ENCODE data around the gene FUT9. TPM values are rescaled to one million over a fixed set of nuclear protein-coding genes. Genes with fewer than 3 reads are reported as not detected.

FUT9 gene
- total and polyA plus RNA-seq, 2 of the 13 experiments (the other 11 are each of a cell fraction or from before 2014, with no cell fraction given) = 0.01 TPM; not detected in 1

DNA sequence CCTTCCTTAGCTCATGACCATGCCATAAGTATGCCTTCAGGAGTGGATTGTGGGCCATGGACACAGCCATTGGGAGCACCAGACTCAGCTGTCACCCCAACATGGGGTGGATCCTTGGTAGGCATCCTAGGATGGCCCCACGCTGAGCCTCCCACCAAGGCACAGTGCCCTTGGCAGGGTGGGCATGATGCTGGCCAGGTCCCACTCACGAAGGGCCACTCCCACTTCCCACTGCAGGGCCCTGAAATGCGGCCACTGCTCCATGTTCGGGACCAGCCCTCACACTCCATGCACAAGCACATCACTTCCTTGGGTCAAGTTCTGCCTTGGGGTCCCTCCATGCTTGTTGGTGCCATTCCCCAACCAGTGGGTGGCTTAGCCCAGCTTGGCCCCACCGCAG lies 12.9 kb upstream of the FUT9 start (continued):
- TF ChIP-seq ZNF3 (CRISPR knock-in tag; IDR thresholded peaks at IDR 0.05) = no peak
- TF ChIP-seq, protein P1, sequence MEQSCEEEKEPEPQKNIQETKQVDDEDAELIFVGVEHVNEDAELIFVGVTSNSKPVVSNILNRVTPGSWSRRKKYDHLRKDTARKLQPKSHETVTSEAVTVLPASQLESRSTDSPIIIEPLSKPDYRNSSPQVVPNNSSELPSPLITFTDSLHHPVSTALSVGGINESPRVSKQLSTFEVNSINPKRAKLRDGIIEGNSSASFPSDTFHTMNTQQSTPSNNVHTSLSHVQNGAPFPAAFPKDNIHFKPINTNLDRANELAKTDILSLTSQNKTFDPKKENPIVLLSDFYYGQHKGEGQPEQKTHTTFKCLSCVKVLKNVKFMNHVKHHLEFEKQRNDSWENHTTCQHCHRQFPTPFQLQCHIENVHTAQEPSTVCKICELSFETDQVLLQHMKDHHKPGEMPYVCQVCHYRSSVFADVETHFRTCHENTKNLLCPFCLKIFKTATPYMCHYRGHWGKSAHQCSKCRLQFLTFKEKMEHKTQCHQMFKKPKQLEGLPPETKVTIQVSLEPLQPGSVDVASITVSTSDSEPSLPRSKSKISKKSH (CRISPR knock-in tag; IDR thresholded peaks at IDR 0.05; ENCODE audit: borderline replicate concordance) = no peak
- no peak for TF ChIP-seq ZNF569 (CRISPR knock-in tag; IDR thresholded peaks at IDR 0.05; ENCODE audit: borderline replicate concordance)
- no peak for TF ChIP-seq ZBTB3 (CRISPR knock-in tag; IDR thresholded peaks at IDR 0.05; ENCODE audit: borderline replicate concordance, low read depth)
- TF ChIP-seq, protein P2, sequence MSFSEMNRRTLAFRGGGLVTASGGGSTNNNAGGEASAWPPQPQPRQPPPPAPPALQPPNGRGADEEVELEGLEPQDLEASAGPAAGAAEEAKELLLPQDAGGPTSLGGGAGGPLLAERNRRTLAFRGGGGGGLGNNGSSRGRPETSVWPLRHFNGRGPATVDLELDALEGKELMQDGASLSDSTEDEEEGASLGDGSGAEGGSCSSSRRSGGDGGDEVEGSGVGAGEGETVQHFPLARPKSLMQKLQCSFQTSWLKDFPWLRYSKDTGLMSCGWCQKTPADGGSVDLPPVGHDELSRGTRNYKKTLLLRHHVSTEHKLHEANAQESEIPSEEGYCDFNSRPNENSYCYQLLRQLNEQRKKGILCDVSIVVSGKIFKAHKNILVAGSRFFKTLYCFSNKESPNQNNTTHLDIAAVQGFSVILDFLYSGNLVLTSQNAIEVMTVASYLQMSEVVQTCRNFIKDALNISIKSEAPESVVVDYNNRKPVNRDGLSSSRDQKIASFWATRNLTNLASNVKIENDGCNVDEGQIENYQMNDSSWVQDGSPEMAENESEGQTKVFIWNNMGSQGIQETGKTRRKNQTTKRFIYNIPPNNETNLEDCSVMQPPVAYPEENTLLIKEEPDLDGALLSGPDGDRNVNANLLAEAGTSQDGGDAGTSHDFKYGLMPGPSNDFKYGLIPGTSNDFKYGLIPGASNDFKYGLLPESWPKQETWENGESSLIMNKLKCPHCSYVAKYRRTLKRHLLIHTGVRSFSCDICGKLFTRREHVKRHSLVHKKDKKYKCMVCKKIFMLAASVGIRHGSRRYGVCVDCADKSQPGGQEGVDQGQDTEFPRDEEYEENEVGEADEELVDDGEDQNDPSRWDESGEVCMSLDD (CRISPR knock-in tag; IDR thresholded peaks at IDR 0.05; ENCODE audit: borderline replicate concordance) = no peak
- TF ChIP-seq, protein P3, sequence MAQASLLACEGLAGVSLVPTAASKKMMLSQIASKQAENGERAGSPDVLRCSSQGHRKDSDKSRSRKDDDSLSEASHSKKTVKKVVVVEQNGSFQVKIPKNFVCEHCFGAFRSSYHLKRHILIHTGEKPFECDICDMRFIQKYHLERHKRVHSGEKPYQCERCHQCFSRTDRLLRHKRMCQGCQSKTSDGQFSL (CRISPR knock-in tag; IDR thresholded peaks at IDR 0.05) = no peak
- TF ChIP-seq ZNF17 (CRISPR knock-in tag; IDR thresholded peaks at IDR 0.05) = no peak
- no peak for TF ChIP-seq CREB1 (IDR thresholded peaks at IDR 0.05)
- no peak for TF ChIP-seq CREB1 (CRISPR knock-in tag; IDR thresholded peaks at IDR 0.05)

DNA sequence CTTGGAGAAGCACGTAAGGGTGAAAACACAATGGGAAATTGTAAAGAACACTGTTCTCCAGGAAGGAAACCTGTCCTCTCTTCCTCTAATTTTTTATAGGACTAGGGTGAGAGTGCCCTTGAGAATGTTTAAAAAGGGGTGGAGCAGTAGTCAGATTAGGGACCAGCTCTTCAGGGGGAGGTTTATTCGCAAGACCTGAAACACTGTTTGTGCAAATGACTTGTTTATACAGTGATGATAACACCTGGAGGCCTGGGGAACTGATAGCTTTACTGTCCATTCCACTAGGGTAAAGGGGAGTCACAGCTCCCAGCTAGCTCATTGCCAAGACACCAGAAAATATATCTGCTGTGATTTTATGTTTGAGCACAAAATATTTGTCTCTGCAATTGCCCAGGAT lies 8.1 kb upstream of the FUT9 start:
- Histone ChIP-seq H3K4me2 (ENCODE audit: low read depth, low read length) (0 out of 2 replicates have a peak overlapping the region, but pooled peaks have one; percentile 6), H3K27me3 (ENCODE audit: control insufficient read depth in 1 of 2, insufficient read depth in 2 of 2, low read length in 2 of 2) (no peaks in the 10 kb centered on the region), H3K4me3 (replicated peaks in 1 of 3; ENCODE audit: insufficient read depth in 1 of 3, low read depth in 2 of 3, low read length in 3 of 3) (no peak overlapping the region), H3K79me2 (ENCODE audit: insufficient read depth, low read length) (no peaks in the 10 kb centered on the region), H3K4me1 (ENCODE audit: insufficient read depth, low read length) (peaks cover 13% of the 10 kb centered on the region), H3K27ac (ENCODE audit: extremely low read length, insufficient read depth, low read length) (no peak overlapping the region), H3K36me3 (replicated peaks in 1 of 2; ENCODE audit: control insufficient read depth in 1 of 2, insufficient read depth in 2 of 2, low read length in 2 of 2) (no peaks in the 10 kb centered on the region), H4K20me1 (ENCODE audit: insufficient read depth, low read length) (no peaks in the 10 kb centered on the region), H3K9ac (ENCODE audit: insufficient read depth, low read depth, low read length) (no peak overlapping the region), H2AFZ (ENCODE audit: low read length) (no peak overlapping the region), H3K9me3 (ENCODE audit: low read length) (no peaks in the 10 kb centered on the region)
- DNase-seq (ENCODE audit: low spot score) = peak; percentile 74
- WGBS (ENCODE audit: low lambda C conversion rate) = 0% methylated on average over 2 of the region's 2 CpGs
- ChIA-PET POLR2A (no interaction called here), CTCF (ENCODE audit: low intra/inter-chr PET ratio, low total read pairs) (no interaction called here)
- in situ Hi-C loops (cut with HindIII; ENCODE audit: extremely low pct_ligation_motif_present, low pct_unique_long_range_greater_than_20kb) = no loop called here
- ATAC-seq = peak; percentile 98
- BruUV-seq (replicated peaks) = no TSS peak
- peak; percentile 58 for FAIRE-seq
- intact Hi-C loops (cut with micrococcal nuclease; ENCODE audit: unreplicated experiment) = no loop called here
- TF ChIP-seq SP5 (CRISPR knock-in tag; IDR thresholded peaks at IDR 0.05; ENCODE audit: borderline replicate concordance, low read depth) (peak; percentile 97), TP53 (CRISPR knock-in tag; conservative IDR thresholded peaks at IDR 0.05) (no peak), SALL1 (CRISPR knock-in tag; IDR thresholded peaks at IDR 0.05) (peak; percentile 33; the same call in 1 of the 2 replicates)
- TF ChIP-seq, protein P4, sequence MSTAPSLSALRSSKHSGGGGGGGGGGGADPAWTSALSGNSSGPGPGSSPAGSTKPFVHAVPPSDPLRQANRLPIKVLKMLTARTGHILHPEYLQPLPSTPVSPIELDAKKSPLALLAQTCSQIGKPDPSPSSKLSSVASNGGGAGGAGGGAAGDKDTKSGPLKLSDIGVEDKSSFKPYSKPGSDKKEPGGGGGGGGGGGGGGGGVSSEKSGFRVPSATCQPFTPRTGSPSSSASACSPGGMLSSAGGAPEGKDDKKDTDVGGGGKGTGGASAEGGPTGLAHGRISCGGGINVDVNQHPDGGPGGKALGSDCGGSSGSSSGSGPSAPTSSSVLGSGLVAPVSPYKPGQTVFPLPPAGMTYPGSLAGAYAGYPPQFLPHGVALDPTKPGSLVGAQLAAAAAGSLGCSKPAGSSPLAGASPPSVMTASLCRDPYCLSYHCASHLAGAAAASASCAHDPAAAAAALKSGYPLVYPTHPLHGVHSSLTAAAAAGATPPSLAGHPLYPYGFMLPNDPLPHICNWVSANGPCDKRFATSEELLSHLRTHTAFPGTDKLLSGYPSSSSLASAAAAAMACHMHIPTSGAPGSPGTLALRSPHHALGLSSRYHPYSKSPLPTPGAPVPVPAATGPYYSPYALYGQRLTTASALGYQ (CRISPR knock-in tag; IDR thresholded peaks at IDR 0.05) = peak; percentile 57; the same call in 1 of the 2 replicates
- TF ChIP-seq, protein P5, sequence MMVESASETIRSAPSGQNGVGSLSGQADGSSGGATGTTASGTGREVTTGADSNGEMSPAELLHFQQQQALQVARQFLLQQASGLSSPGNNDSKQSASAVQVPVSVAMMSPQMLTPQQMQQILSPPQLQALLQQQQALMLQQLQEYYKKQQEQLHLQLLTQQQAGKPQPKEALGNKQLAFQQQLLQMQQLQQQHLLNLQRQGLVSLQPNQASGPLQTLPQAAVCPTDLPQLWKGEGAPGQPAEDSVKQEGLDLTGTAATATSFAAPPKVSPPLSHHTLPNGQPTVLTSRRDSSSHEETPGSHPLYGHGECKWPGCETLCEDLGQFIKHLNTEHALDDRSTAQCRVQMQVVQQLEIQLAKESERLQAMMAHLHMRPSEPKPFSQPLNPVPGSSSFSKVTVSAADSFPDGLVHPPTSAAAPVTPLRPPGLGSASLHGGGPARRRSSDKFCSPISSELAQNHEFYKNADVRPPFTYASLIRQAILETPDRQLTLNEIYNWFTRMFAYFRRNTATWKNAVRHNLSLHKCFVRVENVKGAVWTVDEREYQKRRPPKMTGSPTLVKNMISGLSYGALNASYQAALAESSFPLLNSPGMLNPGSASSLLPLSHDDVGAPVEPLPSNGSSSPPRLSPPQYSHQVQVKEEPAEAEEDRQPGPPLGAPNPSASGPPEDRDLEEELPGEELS (CRISPR knock-in tag; IDR thresholded peaks at IDR 0.05) = peak; percentile 59; the same call in 1 of the 2 replicates
